H9 (cell line): ENCODE results near the gene LITAFD. TPM values are rescaled to one million over a fixed set of nuclear protein-coding genes. Genes with fewer than 3 reads are reported as not detected.

Source experiments
- DNase-seq: peaks from one replicate; pipeline ENCODE4 v3.0.0-alpha.2; 2017
- H2AFZ ChIP-seq: one replicate; pipeline ENCODE4 v1.6.1; 2013; ENCODE audit warnings: mild to moderate bottlenecking, low read length, control low read depth, moderate library complexity
- H2AK5ac ChIP-seq: 2 replicates; pipeline ENCODE4 v1.6.1; 2013; ENCODE audit warnings: low read length, control low read depth, mixed read lengths; ENCODE audit not compliant: insufficient read length
- H2BK120ac ChIP-seq: one replicate; pipeline ENCODE4 v1.6.1; 2013; ENCODE audit warnings: low read depth, mild to moderate bottlenecking, low read length, control low read depth, inconsistent platforms; ENCODE audit not compliant: poor library complexity, severe bottlenecking
- H2BK12ac ChIP-seq: 2 replicates; pipeline ENCODE4 v1.6.1; 2013; ENCODE audit warnings: low read length, control low read depth, mixed read lengths, low read depth; ENCODE audit not compliant: insufficient read length
- H2BK15ac ChIP-seq: 2 replicates; pipeline ENCODE4 v1.6.1; 2013; ENCODE audit warnings: low read depth, low read length, control low read depth
- H2BK20ac ChIP-seq: one replicate; pipeline ENCODE4 v1.6.1; 2013; ENCODE audit warnings: low read depth, mild to moderate bottlenecking, low read length, control low read depth, inconsistent platforms; ENCODE audit not compliant: poor library complexity, severe bottlenecking
- H2BK5ac ChIP-seq: 2 replicates; pipeline ENCODE4 v1.6.1; 2013; ENCODE audit warnings: low read length, control low read depth, mixed read lengths; ENCODE audit not compliant: insufficient read length
- H3K14ac ChIP-seq: 2 replicates; pipeline ENCODE4 v1.6.1; 2013; ENCODE audit warnings: low read length, control low read depth; ENCODE audit not compliant: insufficient read depth
- H3K18ac ChIP-seq: 2 replicates; pipeline ENCODE4 v1.6.1; 2013; ENCODE audit warnings: low read depth, mild to moderate bottlenecking, mixed read lengths, low read length, control low read depth; ENCODE audit not compliant: insufficient read length
- H3K23ac ChIP-seq: 2 replicates; pipeline ENCODE4 v1.6.1; 2013; ENCODE audit warnings: low read length, control low read depth, mixed read lengths, low read depth; ENCODE audit not compliant: insufficient read length
- H3K23me2 ChIP-seq: 2 replicates; pipeline ENCODE4 v1.6.1; 2013; ENCODE audit warnings: low read depth, mild to moderate bottlenecking, mixed read lengths, low read length, control low read depth; ENCODE audit not compliant: insufficient read length, poor library complexity, severe bottlenecking
- H3K27ac ChIP-seq: 2 replicates; pipeline ENCODE4 v1.5.1; 2013; ENCODE audit warnings: low read length, control low read depth, mixed read lengths, low read depth; ENCODE audit not compliant: insufficient read length
- H3K27me3 ChIP-seq: 2 replicates; pipeline ENCODE4 v1.6.1; 2013; ENCODE audit warnings: low read length, control low read depth, inconsistent platforms; ENCODE audit not compliant: insufficient read depth
- H3K4ac ChIP-seq: 2 replicates; pipeline ENCODE4 v1.6.1; 2013; ENCODE audit warnings: low read depth, mild to moderate bottlenecking, control low read depth, inconsistent platforms, low read length, moderate library complexity
- H3K4me1 ChIP-seq: 2 replicates; pipeline ENCODE4 v1.6.1; 2013; ENCODE audit warnings: low read length, control low read depth, inconsistent platforms; ENCODE audit not compliant: insufficient read depth
- H3K4me2 ChIP-seq: 2 replicates; pipeline ENCODE4 v1.6.1; 2013; ENCODE audit warnings: low read length, control low read depth, mixed read lengths; ENCODE audit not compliant: insufficient read length, insufficient read depth
- H3K56ac ChIP-seq: 2 replicates; pipeline ENCODE4 v1.6.1; 2013; ENCODE audit warnings: low read depth, mild to moderate bottlenecking, mixed read lengths, low read length, control low read depth; ENCODE audit not compliant: insufficient read length
- H3K79me1 ChIP-seq: 2 replicates; pipeline ENCODE4 v1.6.1; 2013; ENCODE audit warnings: low read depth, mild to moderate bottlenecking, moderate library complexity, low read length, control low read depth, inconsistent platforms; ENCODE audit not compliant: insufficient read depth, poor library complexity, severe bottlenecking
- H3K79me2 ChIP-seq: 2 replicates; pipeline ENCODE4 v1.6.1; 2013; ENCODE audit warnings: low read length, control low read depth, inconsistent platforms; ENCODE audit not compliant: insufficient read depth
- H3K9ac ChIP-seq: 2 replicates; pipeline ENCODE4 v1.6.1; 2013; ENCODE audit warnings: low read length, control low read depth, mixed read lengths; ENCODE audit not compliant: insufficient read length; ENCODE audit errors: extremely low read depth
- H3K9me3 ChIP-seq: one replicate; pipeline ENCODE4 v1.6.1; 2013; ENCODE audit warnings: low read depth, low read length, inconsistent platforms; ENCODE audit not compliant: control insufficient read depth
- H3T11ph ChIP-seq: one replicate; pipeline ENCODE4 v1.6.1; 2013; ENCODE audit warnings: mild to moderate bottlenecking, low read length, control low read depth, inconsistent platforms
- H4K20me1 ChIP-seq: one replicate; pipeline ENCODE4 v1.6.1; 2013; ENCODE audit not compliant: control insufficient read depth, insufficient read length, insufficient read depth
- H4K5ac ChIP-seq: 2 replicates; pipeline ENCODE4 v1.6.1; 2013; ENCODE audit warnings: low read depth, mild to moderate bottlenecking, mixed read lengths, low read length, control low read depth; ENCODE audit not compliant: insufficient read length
- H4K8ac ChIP-seq: replicated peaks from 2 replicates; pipeline ENCODE4 v1.6.1; 2013; ENCODE audit warnings: low read length, control low read depth, mixed read lengths, low read depth; ENCODE audit not compliant: insufficient read length
- H4K91ac ChIP-seq: 2 replicates; pipeline ENCODE4 v1.6.1; 2013; ENCODE audit warnings: low read depth, mild to moderate bottlenecking, moderate library complexity, mixed read lengths, low read length, control low read depth; ENCODE audit not compliant: insufficient read length
- H3K27ac Mint-ChIP-seq, 3 experiments: 2 replicates in 2 of 3; 3 replicates in 1 of 3; pipeline ENCODE4 v1.8.0; 2020 to 2021; ENCODE audit warnings: mixed read lengths in 3 of 3, mild to moderate bottlenecking in 1 of 3, moderate library complexity in 1 of 3
- H3K27me3 Mint-ChIP-seq: 2 replicates; pipeline ENCODE4 v1.8.0; 2021; ENCODE audit warnings: low read depth, mild to moderate bottlenecking, moderate library complexity, mixed read lengths
- H3K36me3 Mint-ChIP-seq, 3 experiments: 2 replicates in 2 of 3; 3 replicates in 1 of 3; pipeline ENCODE4 v1.8.0; 2020 to 2021; ENCODE audit warnings: low read depth in 3 of 3, mixed read lengths in 3 of 3; ENCODE audit not compliant: insufficient read depth in 1 of 3
- H3K4me1 Mint-ChIP-seq, 2 experiments: 2 replicates each; pipeline ENCODE4 v1.8.0; 2020; ENCODE audit warnings: mixed read lengths in 2 of 2
- H3K4me3 Mint-ChIP-seq, 2 experiments: 2 replicates in 1 of 2; 3 replicates in 1 of 2; pipeline ENCODE4 v1.8.0; 2020 to 2021; ENCODE audit warnings: mild to moderate bottlenecking in 2 of 2, mixed read lengths in 2 of 2, moderate library complexity in 1 of 2
- H3K9me3 Mint-ChIP-seq, 2 experiments: 2 replicates in 1 of 2; 3 replicates in 1 of 2; pipeline ENCODE4 v1.8.0; 2020; ENCODE audit warnings: mild to moderate bottlenecking in 2 of 2, mixed read lengths in 2 of 2, moderate library complexity in 1 of 2
- whole genome bisulfite sequencing: extraction: QIAGEN DNeasy Blood & Tissue Kit; methylation state at CpG from one replicate; pipeline ENCODE4 v1.1.7; 2013; ENCODE audit warnings: missing lambda C conversion rate, low lambda C conversion rate, mixed read lengths; ENCODE audit not compliant: insufficient read length; ENCODE audit errors: extremely low coverage; 5-methylcytosine and 5-hydroxymethylcytosine counted together
- total RNA-seq: library from RNA; stranded (reverse); gene quantifications from 2 replicates; pipeline ENCODE4 v1.2.1, GENCODE V29; 2021
- TF ChIP-seq, protein P1 (sequence below): fragments of 200-600 bp; sonication (generic); conservative IDR thresholded peaks from 3 replicates; pipeline ENCODE4 v1.8.0; 2021; ENCODE audit warnings: antibody characterized with exemption, mild to moderate bottlenecking

LITAFD gene
- total RNA-seq, 1 experiment from 2014 or later = not detected

GRCh38 chr16:8925455-8925854 is 43.3 kb downstream of the LITAFD start:
- H3K4me2 ChIP-seq = no peak overlapping the region
- no peak overlapping the region for H4K8ac ChIP-seq
- no peaks in the 10 kb centered on the region for H3K23me2 ChIP-seq
- no peak overlapping the region for H4K91ac ChIP-seq
- no peaks in the 10 kb centered on the region for H4K20me1 ChIP-seq
- no peaks in the 10 kb centered on the region for H3K9me3 Mint-ChIP-seq
- H3K27ac Mint-ChIP-seq = peak overlapping the region in 2 of 3 experiments; percentile 34 to 55; a peak in 3 of 7 replicates
- peaks cover 26% of the 10 kb centered on the region; the same call in 1 of the 2 replicates for H3K79me2 ChIP-seq
- H3K27me3 ChIP-seq = no peaks in the 10 kb centered on the region
- H2BK15ac ChIP-seq = no peak overlapping the region
- H3K14ac ChIP-seq = no peak overlapping the region
- no CpG with 5 or more reads among the region's 7 CpGs for WGBS
- no peak overlapping the region for H2BK5ac ChIP-seq
- no peak overlapping the region for H2BK120ac ChIP-seq
- H3K9me3 ChIP-seq = no peaks in the 10 kb centered on the region
- H3K36me3 Mint-ChIP-seq = peaks cover 47 to 79% (median 60%) of the 10 kb centered on the region in 3 experiments; a peak in 6 of 7 replicates
- no peak overlapping the region for H3K9ac ChIP-seq
- no peak overlapping the region for H3K23ac ChIP-seq
- H3K79me1 ChIP-seq = peaks cover 2% of the 10 kb centered on the region
- H3K4me1 Mint-ChIP-seq = peaks cover 6 to 9% of the 10 kb centered on the region in 2 experiments
- DNase-seq = no peak
- H3K56ac ChIP-seq = no peak overlapping the region
- H2AK5ac ChIP-seq = no peak overlapping the region
- no peak overlapping the region for H3K4me3 Mint-ChIP-seq
- no peaks in the 10 kb centered on the region for H3K27me3 Mint-ChIP-seq
- H3K18ac ChIP-seq = no peak overlapping the region
- no peak overlapping the region for H3K27ac ChIP-seq
- H2BK20ac ChIP-seq = no peak overlapping the region
- no peak overlapping the region for H2AFZ ChIP-seq
- H3T11ph ChIP-seq = no peak overlapping the region
- no peak overlapping the region for H3K4ac ChIP-seq
- H4K5ac ChIP-seq = no peak overlapping the region
- H3K4me1 ChIP-seq = no peaks in the 10 kb centered on the region
- no peak overlapping the region for H2BK12ac ChIP-seq
- TF ChIP-seq, protein P1, sequence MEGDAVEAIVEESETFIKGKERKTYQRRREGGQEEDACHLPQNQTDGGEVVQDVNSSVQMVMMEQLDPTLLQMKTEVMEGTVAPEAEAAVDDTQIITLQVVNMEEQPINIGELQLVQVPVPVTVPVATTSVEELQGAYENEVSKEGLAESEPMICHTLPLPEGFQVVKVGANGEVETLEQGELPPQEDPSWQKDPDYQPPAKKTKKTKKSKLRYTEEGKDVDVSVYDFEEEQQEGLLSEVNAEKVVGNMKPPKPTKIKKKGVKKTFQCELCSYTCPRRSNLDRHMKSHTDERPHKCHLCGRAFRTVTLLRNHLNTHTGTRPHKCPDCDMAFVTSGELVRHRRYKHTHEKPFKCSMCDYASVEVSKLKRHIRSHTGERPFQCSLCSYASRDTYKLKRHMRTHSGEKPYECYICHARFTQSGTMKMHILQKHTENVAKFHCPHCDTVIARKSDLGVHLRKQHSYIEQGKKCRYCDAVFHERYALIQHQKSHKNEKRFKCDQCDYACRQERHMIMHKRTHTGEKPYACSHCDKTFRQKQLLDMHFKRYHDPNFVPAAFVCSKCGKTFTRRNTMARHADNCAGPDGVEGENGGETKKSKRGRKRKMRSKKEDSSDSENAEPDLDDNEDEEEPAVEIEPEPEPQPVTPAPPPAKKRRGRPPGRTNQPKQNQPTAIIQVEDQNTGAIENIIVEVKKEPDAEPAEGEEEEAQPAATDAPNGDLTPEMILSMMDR = no peak
